Measurements from ENCODE around the gene RIPK4. TPM values are rescaled to one million over a fixed set of nuclear protein-coding genes. Genes with fewer than 3 reads are reported as not detected.

The RIPK4 gene
- total RNA-seq, 1 donor from 2014 or later: 1.8 TPM

DNA sequence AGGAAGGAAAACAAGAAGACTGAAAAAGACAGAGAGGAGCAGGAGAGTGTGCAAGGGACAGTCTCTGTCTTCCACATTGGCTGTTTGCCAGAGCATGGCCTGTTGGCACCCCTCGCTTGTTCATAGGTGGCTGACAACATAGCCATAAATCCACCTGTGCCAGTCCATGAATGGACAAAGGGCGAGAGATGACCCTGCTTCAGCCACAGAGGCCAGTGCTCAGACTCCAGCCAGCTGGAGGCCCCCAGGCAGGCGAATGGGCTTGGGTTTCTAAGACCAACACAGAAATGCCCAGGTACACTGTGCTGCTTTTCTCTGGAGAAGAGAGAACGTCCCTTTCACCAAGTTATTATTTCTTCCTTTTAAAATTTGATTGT, 60.6 kb downstream of the RIPK4 start:
- Histone ChIP-seq H3K79me2 (ENCODE audit: insufficient read depth, low read length) (no peaks in the 10 kb centered on the region), H3K4me3 (ENCODE audit: insufficient read depth, low read depth, low read length) (no peak overlapping the region), H3K27ac (ENCODE audit: low read depth, low read length) (no peak overlapping the region), H3K9ac (ENCODE audit: low read length) (no peak overlapping the region), H3K4me1 (ENCODE audit: insufficient read depth, low read length) (no peaks in the 10 kb centered on the region), H3K9me3 (ENCODE audit: insufficient read depth, low read depth, low read length) (no peaks in the 10 kb centered on the region), H2AFZ (ENCODE audit: low read depth, low read length) (no peak overlapping the region), H3K27me3 (ENCODE audit: insufficient read depth, low read length) (peaks cover 9% of the 10 kb centered on the region), H4K20me1 (ENCODE audit: insufficient read depth, low read length) (no peaks in the 10 kb centered on the region), H3K36me3 (ENCODE audit: insufficient read depth, low read length) (no peaks in the 10 kb centered on the region), H3K4me2 (ENCODE audit: low read length) (no peak overlapping the region)
- Mint-ChIP-seq H3K9me3 (ENCODE audit: unreplicated experiment) (peaks cover 5% of the 10 kb centered on the region), H3K36me3 (ENCODE audit: low read depth, unreplicated experiment) (peaks cover 2% of the 10 kb centered on the region), H3K4me1 (ENCODE audit: low read depth, unreplicated experiment) (peaks cover 13% of the 10 kb centered on the region), H3K27ac (ENCODE audit: unreplicated experiment) (no peak overlapping the region), H3K4me3 (ENCODE audit: unreplicated experiment) (no peak overlapping the region), H3K27me3 (ENCODE audit: low read depth, unreplicated experiment) (peaks cover 37% of the 10 kb centered on the region)
- FAIRE-seq (no peak), DNase-seq (ENCODE audit: low read depth) (no peak)
- TF ChIP-seq EZH2 (IDR thresholded peaks at IDR 0.05; ENCODE audit: insufficient read depth, low read length): no peak
- TF ChIP-seq, protein P1, sequence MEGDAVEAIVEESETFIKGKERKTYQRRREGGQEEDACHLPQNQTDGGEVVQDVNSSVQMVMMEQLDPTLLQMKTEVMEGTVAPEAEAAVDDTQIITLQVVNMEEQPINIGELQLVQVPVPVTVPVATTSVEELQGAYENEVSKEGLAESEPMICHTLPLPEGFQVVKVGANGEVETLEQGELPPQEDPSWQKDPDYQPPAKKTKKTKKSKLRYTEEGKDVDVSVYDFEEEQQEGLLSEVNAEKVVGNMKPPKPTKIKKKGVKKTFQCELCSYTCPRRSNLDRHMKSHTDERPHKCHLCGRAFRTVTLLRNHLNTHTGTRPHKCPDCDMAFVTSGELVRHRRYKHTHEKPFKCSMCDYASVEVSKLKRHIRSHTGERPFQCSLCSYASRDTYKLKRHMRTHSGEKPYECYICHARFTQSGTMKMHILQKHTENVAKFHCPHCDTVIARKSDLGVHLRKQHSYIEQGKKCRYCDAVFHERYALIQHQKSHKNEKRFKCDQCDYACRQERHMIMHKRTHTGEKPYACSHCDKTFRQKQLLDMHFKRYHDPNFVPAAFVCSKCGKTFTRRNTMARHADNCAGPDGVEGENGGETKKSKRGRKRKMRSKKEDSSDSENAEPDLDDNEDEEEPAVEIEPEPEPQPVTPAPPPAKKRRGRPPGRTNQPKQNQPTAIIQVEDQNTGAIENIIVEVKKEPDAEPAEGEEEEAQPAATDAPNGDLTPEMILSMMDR (IDR thresholded peaks at IDR 0.05; ENCODE audit: insufficient read depth, low read depth, low read length): no peak

DNA sequence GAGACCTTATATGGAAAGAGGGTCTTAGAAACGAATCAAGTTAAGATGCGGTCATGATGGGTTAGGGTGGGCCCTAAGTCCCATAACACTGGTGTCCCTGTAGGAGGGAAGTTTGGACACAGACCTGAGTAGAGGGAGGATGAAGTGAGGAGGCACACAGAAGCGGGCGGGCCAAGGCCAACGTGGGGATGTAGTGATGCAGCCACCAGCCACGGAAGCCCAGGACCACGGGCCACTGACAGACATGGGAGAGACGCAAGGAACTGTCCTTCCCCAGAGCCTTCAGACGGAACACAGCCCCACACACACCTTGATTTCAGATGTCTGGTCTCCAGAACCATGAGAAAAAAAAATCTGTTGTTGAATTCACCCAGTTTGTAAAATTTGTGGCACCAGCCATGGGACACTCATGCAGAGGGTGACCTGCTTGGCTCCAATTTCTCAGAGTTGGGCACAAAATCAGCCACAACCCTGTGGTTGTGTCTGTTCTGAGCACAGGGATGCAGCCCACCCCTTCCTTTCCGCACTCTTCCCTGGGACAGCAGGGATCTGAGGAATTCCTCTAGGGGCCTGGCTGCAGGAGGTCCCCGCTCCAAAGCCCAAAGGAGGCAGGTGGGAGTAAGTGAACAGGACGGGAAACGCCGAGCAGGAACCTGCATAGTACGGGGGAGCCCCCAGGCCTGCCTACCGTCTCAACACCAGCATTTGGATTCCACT, 61.1 kb downstream of the RIPK4 start:
- no peak for FAIRE-seq
- TF ChIP-seq EZH2 (IDR thresholded peaks at IDR 0.05; ENCODE audit: insufficient read depth, low read length): no peak
- TF ChIP-seq, protein P1 (IDR thresholded peaks at IDR 0.05; ENCODE audit: insufficient read depth, low read depth, low read length): no peak

DNA sequence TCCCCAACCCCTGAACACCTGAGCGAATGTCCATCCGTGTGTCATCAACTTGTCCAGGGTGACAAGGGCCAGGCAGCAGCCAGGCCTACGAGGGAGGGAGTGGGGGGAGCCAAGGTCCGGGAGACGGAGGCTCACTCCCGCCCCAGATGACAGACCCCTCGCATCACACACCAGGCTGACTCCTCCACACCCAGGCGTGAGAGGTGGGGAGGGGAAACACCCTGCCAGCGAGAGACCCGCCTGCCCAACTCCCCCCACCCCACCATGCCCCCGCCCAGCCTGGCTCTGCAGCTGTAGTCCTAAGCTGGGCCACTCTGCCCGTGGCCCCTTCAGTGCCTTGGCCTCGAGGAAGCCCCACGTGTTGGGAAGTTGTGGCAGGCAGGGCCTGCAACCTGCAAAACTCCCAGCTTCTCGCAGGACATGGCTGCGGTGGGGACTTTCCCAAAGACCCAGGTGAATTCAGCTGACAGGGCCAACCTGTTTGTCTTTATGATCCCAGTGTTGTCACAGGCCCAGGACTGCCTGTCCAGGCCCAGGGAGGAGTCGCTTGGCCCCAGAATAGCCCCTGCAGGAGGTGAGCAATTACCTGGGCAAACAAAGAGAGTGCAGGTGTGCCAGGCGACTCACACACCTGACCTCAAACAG, 62.9 kb downstream of the RIPK4 start:
- H3K27ac ChIP-seq (ENCODE audit: low read depth, low read length): no peak overlapping the region
- H3K4me3 ChIP-seq (ENCODE audit: insufficient read depth, low read depth, low read length): no peak overlapping the region
- no peak overlapping the region for H3K4me2 ChIP-seq (ENCODE audit: low read length)
- Mint-ChIP-seq H3K4me1 (ENCODE audit: low read depth, unreplicated experiment) (peaks cover 13% of the 10 kb centered on the region), H3K9me3 (ENCODE audit: unreplicated experiment) (peaks cover 10% of the 10 kb centered on the region), H3K27ac (ENCODE audit: unreplicated experiment) (no peak overlapping the region), H3K27me3 (ENCODE audit: low read depth, unreplicated experiment) (peaks cover 47% of the 10 kb centered on the region), H3K36me3 (ENCODE audit: low read depth, unreplicated experiment) (peaks cover 2% of the 10 kb centered on the region), H3K4me3 (ENCODE audit: unreplicated experiment) (no peak overlapping the region)
- FAIRE-seq (no peak), DNase-seq (ENCODE audit: low read depth) (no peak)
- H3K4me1 ChIP-seq (ENCODE audit: insufficient read depth, low read length): no peaks in the 10 kb centered on the region
- H3K9me3 ChIP-seq (ENCODE audit: insufficient read depth, low read depth, low read length): no peaks in the 10 kb centered on the region
- no peak overlapping the region for H3K9ac ChIP-seq (ENCODE audit: low read length)
- H4K20me1 ChIP-seq (ENCODE audit: insufficient read depth, low read length): no peaks in the 10 kb centered on the region
- TF ChIP-seq EZH2 (IDR thresholded peaks at IDR 0.05; ENCODE audit: insufficient read depth, low read length): no peak
- TF ChIP-seq, protein P1 (IDR thresholded peaks at IDR 0.05; ENCODE audit: insufficient read depth, low read depth, low read length): no peak
- no peak overlapping the region for H2AFZ ChIP-seq (ENCODE audit: low read depth, low read length)
- no peaks in the 10 kb centered on the region for H3K79me2 ChIP-seq (ENCODE audit: insufficient read depth, low read length)
- H3K36me3 ChIP-seq (ENCODE audit: insufficient read depth, low read length): no peaks in the 10 kb centered on the region
- H3K27me3 ChIP-seq (ENCODE audit: insufficient read depth, low read length): peaks cover 5% of the 10 kb centered on the region

More for the DNA sequence above, 61.1 kb downstream of the RIPK4 start:
- no peaks in the 10 kb centered on the region for H3K79me2 ChIP-seq (ENCODE audit: insufficient read depth, low read length)
- Mint-ChIP-seq H3K4me3 (ENCODE audit: unreplicated experiment) (no peak overlapping the region), H3K4me1 (ENCODE audit: low read depth, unreplicated experiment) (peaks cover 13% of the 10 kb centered on the region), H3K9me3 (ENCODE audit: unreplicated experiment) (peaks cover 8% of the 10 kb centered on the region), H3K27me3 (ENCODE audit: low read depth, unreplicated experiment) (peaks cover 37% of the 10 kb centered on the region), H3K36me3 (ENCODE audit: low read depth, unreplicated experiment) (peaks cover 2% of the 10 kb centered on the region), H3K27ac (ENCODE audit: unreplicated experiment) (no peak overlapping the region)
- H3K4me2 ChIP-seq (ENCODE audit: low read length): no peak overlapping the region
- H3K36me3 ChIP-seq (ENCODE audit: insufficient read depth, low read length): no peaks in the 10 kb centered on the region
- H3K9ac ChIP-seq (ENCODE audit: low read length): no peak overlapping the region
- DNase-seq (ENCODE audit: low read depth): no peak
- H2AFZ ChIP-seq (ENCODE audit: low read depth, low read length): no peak overlapping the region
- no peaks in the 10 kb centered on the region for H3K4me1 ChIP-seq (ENCODE audit: insufficient read depth, low read length)
- H3K9me3 ChIP-seq (ENCODE audit: insufficient read depth, low read depth, low read length): no peaks in the 10 kb centered on the region
- no peaks in the 10 kb centered on the region for H4K20me1 ChIP-seq (ENCODE audit: insufficient read depth, low read length)
- H3K27ac ChIP-seq (ENCODE audit: low read depth, low read length): no peak overlapping the region
- H3K27me3 ChIP-seq (ENCODE audit: insufficient read depth, low read length): peaks cover 8% of the 10 kb centered on the region
- no peak overlapping the region for H3K4me3 ChIP-seq (ENCODE audit: insufficient read depth, low read depth, low read length)
